DMS79 (cell line): ENCODE measurements around the gene LAMB2.

Experiments
- DNase-seq: peaks from one replicate; lab custom pipeline; 2025; lab: John Stamatoyannopoulos, UW

Gene LAMB2

DNA sequence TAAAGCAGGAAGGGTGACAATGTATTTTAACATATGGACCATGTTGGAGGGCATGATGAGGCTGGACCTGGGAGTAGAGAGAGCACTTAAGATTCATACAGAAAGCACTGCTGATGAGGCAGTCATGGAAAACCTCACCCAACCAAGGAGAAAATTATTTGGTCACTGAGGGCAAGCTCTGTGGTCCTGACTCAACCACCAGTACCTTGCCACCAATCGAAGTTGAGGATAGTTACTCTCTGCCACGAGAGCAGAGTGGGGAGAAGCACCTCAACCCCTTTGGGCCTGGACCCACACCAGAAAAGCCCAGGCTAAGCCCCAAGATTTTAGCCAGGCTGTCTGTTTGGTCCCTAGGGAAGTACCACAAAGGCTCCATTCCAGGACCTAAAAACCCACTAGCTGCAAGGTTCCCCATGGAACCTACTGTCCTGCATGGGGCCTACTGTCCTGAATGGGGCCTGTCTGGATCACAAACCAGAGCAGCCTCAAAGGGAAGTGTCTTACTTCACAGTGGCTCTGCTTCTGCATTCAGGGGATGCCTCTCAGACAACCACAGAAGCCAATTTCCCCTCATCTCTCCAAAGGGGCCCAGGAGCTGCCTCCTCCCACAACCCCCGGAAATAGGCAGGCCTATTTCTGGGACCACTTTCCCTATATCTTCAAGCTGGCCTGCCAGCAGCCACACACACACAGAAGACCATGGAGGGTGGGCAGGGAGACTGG is 29.1 kb upstream of the LAMB2 start:
- DNase-seq = no peak

DNA sequence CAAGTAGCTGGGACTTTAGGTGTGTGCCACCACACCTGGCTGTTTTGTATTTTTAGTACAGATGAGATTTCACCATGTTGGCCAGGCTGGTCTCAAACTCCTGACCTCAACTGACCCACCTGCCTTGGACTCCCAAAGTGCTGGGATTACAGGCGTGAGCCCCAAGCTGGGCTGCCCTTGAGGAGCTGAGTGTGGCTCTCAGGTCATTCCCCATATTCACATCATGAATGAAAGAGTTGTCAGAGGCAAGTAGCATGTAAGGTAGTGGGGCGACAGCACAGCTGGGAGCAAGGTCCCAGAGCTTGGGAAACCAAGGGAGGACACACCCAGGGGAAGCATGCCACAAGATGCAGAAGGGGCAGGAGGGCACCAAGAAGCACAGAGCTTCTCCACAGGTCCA is 28.3 kb upstream of the LAMB2 start:
- no peak for DNase-seq

DNA sequence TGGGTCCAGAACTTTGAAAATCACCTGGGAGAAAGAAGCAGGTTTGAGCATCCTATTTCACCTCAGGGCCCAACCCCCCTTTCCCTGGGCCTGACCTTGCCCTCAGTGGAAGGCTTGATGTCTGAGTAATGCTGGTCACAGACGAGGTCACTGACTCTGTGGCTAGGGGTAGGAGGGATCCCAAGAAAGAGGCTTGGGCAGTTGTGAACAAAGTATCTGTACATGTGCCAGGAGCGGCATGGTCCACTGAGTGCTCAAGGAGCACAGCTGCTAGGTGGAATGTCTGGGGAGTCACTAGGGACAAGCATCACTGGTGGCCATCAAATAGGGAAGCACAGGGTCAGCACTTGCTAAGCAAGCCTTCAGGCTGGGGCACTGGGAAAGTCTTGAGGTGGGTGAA is 25.9 kb upstream of the LAMB2 start:
- no peak for DNase-seq

DNA sequence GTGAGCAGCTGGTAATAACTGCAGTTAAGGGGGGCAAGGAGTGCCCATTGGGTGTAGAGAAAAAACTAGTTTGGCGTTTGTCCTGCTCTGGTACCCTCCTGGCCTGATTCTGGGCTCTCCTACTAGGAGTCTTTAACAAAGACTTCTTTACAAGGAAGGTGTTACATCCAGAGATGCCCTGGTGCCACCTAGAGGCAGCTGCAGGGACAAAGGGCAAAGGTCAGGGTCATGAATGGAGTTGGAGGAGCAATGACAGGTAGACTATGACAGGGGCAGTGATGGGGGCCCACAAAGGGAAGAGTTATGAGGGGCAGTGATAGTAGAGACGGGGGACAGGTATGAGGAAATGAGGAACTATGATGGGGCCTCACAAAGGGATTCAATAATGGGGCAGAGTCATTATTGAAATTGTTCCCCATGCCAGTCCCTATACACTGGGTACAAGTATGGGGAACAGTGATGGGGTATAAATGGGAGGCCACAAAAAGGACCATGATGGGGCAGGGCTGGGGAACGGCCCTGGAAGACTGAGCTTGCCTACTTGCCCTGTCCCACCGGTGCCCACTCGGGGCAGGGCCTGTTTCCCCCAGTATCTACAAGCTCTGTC is 25.4 kb upstream of the LAMB2 start:
- DNase-seq = no peak

DNA sequence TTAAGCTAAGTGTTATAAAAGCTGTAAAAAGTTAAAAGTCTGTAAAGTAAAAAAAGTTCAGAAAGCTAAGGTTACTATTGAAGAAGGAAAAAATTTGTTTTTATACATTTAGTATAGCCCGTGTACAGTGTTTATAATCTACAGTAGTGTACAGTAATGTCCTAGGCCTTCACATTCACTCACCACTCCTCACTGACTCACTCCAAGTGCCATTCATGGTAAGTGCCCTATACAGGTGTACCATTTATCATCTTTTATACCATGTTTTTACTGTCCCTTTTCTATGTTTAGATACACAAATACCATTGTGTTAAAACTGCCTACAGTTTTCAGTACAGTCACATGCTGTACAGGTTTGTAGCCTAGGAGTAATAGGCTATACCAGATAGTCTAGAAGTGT is 24.4 kb upstream of the LAMB2 start:
- no peak for DNase-seq

DNA sequence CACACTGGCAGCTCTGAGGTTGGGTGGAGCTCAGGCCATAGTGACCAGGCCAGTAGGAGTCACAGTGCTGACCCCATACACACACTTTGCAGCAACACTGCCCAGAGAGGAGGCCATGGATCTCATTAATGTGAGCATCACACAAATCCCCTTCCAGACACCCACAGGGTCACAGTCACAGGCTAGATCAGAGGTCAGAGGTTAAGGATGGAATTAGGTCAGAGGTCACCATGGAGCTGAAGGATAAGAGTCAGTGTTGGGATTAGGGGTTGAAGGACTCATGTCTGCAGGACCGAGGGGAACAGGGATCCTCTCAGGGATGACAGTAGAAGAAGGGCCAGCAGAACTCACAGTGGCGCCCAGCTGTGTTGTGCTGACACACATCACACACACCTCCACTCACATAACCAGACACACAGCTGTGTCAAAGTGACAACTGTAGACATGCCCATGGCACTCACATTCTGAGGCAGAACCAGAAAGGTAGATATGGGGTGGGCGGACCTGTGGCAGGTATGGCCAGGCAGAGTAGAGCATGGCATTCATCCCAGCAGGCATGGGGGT is 20.6 kb upstream of the LAMB2 start:
- no peak for DNase-seq

DNA sequence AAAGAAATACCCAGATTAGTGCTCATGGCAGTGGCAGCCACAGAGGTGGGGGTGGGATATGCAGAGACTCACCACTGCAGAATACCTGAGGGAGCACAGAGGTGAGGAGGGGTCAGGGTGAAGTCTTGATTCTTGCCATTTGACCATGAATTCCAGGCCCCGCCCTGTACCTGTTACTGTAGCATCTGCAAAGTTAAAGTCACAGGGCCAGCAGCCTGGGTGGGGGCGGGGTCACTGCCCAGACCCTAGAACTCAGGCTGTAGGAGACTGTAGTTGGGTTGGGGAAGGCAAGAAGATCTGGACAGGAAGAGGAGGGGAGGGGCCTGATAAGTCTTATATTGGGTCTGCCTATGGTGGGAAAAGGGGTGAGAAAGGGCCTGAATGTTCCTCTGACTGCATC is 18.8 kb upstream of the LAMB2 start:
- DNase-seq = no peak

DNA sequence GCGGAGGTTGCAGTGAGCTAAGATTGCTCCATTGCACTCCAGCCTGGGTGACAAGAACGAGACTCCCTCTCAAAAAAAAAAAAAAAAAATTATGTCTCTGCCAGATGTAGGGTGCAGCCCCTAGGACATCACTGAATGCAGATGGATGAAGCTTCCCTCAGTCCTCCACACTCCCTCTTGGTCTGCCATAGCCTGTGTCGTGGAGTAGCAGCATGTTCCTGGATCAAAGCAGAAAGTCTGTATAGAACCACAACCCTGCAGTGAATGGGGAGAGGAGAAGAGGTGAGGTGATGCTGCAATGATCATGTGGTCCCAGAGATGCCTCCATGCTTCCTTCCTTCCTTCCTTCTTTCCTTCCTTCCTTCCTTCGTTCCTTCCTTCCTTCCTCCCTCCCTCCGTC is 15.3 kb upstream of the LAMB2 start:
- DNase-seq = no peak

DNA sequence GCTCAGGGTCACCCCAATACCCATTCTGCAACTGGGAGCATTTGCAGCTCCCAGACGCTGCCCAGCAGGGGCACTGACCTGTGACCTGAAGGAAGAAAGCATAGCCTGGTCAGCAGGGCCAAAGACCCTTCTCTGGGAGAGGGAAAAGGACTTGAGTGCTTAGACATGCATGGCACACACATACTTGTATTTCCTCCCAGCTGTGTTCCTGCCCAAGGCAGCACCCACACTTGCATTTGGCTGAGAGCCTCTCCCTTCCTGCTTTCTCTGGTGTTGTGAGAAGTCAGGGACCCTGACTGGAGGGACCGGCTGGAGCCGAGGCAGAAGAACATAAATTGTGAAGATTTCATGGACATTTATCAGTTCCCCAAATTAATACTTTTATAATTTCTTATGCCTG is 7.2 kb upstream of the LAMB2 start:
- DNase-seq = no peak

DNA sequence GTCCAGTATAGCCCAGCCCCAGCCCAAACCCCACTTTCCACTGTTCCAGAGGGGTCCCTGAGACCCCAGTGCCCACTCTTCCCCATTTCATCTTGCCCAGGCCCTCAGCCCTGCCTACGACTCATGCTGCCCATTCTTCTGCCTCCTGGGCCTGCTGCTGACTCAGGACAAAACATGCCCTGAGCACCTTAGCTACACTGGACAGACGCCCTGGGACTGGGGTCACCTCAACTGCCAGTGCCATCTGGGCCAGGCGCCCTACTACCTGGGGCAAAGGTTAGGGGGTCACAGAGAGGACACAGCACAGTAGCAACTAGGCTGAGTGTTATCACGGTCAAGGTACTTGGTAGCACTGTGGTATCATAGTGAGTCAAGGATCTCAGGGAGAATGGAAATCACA is 2.6 kb upstream of the LAMB2 start:
- DNase-seq = no peak

DNA sequence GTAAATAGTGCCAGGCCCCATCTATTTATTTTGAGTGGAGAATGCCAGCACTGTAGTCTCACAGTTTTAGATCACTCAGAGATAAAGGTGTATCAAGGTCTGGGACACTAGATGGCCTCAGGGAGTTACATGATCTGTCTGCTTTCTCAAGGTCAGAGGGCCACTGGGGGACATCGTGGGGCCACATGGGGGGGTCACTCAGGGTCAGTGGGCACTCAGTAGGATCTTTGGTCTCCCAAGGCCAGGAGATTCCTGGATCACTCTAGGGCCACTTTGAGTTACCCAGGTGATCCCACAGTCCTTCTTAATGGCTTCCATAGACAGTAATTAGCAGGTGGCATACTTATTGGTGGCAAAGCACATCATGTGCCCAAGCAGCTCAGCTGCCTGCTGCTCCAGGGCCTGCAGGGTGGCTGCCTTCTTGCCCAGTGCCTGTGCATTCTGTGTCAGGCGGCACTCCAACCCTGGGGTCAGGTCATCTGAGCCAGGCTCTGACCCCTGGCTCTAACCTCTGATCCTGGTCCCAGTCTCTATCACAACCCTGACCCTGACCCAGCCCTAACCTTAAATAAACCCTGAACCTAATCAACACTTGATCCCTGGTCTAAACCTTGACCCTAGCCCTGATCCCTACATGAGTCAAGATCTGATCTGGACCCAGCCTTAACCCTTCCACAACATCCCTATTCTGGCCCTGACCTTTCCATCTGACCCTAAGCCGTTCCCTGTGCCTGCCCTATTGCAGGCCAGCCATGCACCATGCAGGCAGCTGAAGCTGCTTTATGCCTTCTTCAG is 1.8 kb upstream of the LAMB2 start:
- DNase-seq = no peak

DNA sequence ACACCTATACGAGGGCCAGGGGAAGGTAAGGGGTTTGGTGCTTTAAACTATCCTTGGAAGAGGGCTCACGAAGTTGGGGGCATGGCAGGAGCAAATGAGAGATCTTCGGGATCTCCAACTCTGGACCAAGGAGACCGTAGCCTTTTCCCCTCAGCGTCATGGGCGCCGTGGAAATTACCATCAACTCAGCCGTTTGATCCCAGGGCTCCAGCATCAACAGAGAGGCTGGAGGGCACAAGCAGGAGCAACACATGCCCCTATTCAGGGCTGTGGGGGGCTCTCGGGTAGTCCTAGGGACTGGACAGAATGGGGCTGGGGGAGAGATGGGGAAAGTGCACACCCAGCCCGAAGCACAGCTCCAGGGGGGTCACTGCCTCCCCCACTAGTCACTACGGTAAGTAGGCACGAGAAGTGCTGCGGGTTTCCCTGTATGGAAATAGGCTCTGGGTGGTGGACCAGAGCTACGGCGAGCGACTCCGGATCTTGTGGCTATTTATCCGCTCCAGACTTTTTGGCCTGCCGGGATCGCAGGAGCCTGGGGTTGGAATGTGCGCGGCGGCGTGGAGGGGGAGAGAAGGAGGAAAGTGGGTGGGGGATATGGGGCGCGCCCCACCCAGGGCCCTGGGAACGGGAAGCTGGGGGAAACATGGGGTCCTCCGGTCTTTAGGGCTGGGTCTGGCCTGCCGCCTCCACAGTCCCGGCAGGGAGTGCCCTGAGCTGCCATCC is 539 bp upstream of the LAMB2 start:
- peak; percentile 17 for DNase-seq

DNA sequence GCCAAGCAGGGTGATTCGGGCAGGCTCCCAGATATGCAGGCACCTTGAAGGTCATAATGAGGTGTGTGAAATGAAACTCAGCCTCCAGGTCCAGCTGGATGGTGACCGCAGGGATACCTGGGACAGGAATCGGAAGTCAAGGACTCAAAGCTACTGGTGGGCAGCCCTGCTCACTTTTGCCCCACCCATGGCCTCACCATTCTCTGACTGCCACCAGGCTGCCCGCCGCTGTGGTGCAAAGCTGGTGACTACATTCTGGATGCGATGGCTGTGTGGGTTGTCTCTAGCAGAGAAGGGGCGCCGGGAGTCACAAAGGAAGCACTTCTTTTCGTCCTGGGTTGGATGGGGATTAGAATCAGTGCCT is 795 bp downstream of the LAMB2 start:
- no peak for DNase-seq

DNA sequence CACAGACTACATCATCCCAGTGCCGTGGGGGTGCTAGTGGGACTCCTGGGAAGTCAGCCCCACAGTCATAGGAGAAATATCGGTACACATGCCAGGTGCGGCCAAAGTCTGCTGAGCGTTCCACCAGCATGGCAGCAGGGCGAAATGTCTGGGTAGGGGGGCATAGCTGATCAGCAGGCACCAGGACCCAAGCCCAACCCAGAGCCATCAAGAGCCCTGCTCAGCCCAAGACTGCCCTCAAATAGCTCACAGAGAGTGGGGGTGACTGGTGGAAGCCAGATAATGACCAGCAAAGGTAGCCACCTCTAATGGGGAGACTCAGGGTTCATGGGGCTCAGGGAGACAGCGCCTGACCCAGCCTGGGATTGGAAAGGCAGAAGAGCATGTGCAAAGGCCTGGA is 1.3 kb downstream of the LAMB2 start:
- DNase-seq = no peak

DNA sequence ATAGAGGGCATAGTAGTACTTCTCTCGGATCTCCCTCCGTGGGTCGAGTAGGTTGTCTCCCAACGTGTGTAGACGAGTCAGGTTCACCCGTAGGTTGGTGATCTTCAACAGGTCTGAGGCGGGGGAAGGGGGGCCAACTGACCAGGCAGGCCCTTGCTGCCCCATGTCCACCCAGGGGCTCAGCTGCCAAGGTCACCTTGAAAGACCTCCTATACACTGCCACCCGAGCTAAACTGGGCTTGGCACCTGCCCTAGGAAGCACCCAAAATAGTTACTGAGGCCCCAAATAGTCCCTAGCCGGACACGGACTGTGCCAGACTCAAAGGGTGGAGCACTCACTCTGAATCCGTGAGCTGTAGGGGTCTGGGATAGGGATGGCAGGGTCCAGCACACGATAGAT is 1.8 kb downstream of the LAMB2 start:
- no peak for DNase-seq

DNA sequence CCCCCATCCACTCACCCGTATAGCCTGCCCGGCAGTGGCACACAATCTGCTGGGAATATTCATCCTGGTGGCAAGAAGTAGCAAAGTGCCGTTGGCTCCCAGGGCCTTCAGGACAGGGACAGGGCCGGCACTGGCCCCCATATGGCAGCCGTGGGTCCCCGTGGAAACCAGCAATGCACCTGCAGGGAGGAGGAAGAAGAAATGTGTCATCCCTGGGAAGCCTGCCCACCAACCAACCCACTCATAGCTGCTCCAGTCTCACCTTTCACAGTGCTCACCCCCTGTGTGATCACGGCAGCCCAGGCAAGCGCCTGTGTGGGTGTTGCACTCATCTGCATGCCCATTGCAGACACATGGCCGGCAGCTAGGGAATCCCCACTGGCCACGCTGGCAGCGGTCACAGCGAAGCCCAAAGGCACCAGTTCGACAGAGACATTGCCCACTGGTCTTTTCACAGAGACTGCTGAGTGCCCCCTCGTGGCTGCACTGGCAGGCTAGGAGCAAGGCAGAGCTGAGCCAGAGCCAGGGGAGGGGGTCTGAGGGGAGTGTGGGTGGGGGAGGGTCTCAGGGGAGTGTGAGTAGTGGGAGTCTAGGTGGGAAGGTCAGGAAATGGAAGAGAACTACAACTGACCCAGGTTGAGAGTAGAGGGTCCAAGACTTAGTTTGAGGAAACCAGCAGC is 7.7 kb downstream of the LAMB2 start:
- DNase-seq = no peak

DNA sequence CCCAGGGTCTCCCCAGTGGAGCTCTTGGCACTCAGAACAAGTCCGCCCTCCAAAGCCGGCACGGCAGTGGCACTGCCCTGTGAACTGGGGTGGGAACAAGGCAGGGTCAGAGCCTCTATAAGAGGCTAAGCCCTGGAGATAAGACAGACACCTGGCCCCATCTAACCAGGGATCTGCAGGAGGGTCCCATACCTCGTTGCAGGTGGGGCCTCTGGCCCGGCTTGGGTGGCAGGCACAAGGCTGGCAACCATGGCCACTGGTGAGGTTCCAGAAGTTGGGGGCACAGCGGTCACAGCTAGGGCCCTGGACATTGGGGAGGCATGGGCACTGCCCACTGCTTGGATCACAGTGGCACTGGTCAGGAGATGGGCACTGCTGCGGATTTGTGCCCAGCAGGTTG is 8.6 kb downstream of the LAMB2 start:
- DNase-seq = no peak

DNA sequence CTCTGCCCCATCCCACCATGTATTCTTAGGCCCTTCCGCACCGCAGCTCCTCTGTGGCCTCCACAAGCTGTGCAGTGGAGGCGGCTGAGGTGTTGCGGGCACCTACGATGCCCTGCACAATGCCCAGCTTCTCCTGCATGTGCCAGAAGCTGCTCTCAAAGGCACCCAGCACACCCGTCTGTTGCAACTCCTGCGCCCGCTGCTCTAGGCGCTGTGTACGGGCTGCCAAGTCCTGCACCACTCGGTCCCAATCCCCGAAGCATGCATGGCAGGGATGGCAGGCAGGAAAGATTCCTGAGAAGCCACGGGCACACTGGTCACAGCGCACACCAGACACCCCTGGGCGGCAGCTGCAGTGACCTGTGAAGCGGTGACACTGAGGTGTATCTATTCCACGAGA is 9.2 kb downstream of the LAMB2 start:
- DNase-seq = no peak

DNA sequence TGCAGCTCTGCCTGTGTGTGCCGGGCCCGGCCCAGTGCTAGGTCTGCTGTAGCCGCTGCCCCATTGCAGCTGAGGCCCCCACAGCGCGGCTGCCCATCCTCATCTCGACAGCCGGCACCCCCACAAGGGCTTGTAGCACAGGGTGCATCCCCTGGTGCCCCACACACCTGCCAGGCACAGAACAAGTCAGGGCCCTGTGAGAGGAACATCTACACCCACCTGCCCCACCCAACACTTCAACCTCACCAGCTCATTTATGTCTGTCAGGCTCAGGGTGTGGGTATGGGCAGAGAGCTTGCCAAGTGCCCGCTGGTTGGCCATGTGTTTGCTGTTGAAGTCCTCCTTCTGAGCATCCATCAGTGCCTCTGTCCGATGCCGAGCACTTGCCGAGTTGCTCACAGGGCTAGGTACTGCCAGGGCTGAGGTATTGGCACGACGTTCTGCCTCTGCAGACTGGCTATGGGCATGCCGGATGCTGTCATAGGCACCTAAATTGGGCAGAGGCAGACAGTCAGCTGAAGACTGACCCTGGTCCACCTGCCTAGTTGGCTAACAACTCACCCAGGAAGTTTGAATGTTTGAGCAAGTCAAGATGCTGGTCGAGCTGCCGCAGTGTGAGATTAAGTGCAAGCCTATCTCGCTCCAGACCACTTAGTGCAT is 9.8 kb downstream of the LAMB2 start:
- DNase-seq = no peak

DNA sequence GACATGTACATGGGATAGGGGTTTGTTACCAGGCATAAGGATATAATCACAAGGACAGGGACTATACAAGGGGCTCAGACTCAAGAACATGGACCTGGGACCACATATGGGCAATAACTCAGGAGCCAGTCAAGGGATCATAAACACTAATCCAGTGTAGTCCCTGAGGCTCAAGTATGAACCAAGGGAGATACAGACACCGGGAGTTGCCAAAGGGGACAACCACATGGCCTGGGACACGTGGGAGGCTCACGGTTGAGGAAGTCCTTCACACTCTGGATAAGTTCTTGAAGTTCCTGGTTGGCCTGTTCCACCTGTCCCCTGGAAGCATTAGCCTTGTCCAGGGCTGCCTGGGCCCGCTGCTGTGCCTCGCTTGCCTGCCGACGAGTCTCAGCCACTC is 10.4 kb downstream of the LAMB2 start:
- no peak for DNase-seq

DNA sequence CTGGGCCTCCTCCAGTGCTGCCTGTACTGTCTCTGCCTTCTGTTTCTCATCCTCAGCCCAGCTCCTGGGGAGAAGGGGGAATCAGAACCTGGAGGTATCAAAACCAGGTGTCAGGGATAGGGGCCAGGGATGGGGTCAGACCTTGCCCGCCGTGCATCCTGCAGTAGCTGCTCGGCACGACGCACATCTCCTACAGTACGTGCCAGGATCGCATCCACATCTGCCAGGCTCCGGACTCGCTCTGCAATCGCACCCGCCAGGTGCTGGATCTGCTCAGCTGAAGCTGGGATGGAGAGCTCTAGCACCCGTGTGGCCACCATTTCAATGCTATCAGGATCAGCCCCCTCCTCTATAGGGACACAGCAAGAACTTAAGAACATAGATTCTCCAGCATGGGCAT is 10.8 kb downstream of the LAMB2 start:
- DNase-seq = no peak
